HEK293T (cell line): ENCODE measurements around the gene GOLT1A.

Experiments used
- BHLHE40 ChIP-seq: fragments of 450-650 bp; IDR thresholded peaks from 2 replicates; pipeline ENCODE4 v1.6.1; 2016; ENCODE audit warnings: mild to moderate bottlenecking, moderate library complexity, borderline replicate concordance
- CTBP1 ChIP-seq: fragments of 450-650 bp; IDR thresholded peaks from 2 replicates; pipeline ENCODE4 v1.6.1; 2016; ENCODE audit warnings: borderline replicate concordance
- ELF4 ChIP-seq: fragments of 450-650 bp; IDR thresholded peaks from 2 replicates; pipeline ENCODE4 v1.6.1; 2017; ENCODE audit warnings: antibody characterized with exemption
- FOXA1 ChIP-seq: fragments of 450-650 bp; IDR thresholded peaks from 2 replicates; pipeline ENCODE4 v1.6.1; 2016; ENCODE audit warnings: mild to moderate bottlenecking
- FOXK2 ChIP-seq: fragments of 450-650 bp; IDR thresholded peaks from 2 replicates; pipeline ENCODE4 v1.6.1; 2016; ENCODE audit warnings: mild to moderate bottlenecking
- L3MBTL2 ChIP-seq: fragments of 450-650 bp; conservative IDR thresholded peaks from 2 replicates; pipeline ENCODE4 v1.6.1; 2016; ENCODE audit warnings: mild to moderate bottlenecking
- NFRKB ChIP-seq: fragments of 450-650 bp; IDR thresholded peaks from 2 replicates; pipeline ENCODE4 v1.6.1; 2016; ENCODE audit warnings: mild to moderate bottlenecking, moderate library complexity
- SP1 ChIP-seq: fragments of 450-650 bp; IDR thresholded peaks from 2 replicates; pipeline ENCODE4 v1.6.1; 2017
- SUZ12 ChIP-seq: fragments of 450-650 bp; IDR thresholded peaks from 2 replicates; pipeline ENCODE4 v1.6.1; 2016; ENCODE audit warnings: mild to moderate bottlenecking
- TARDBP ChIP-seq: fragments of 450-650 bp; IDR thresholded peaks from 2 replicates; pipeline ENCODE4 v1.6.1; 2016
- TF ChIP-seq, protein P1 (sequence below): fragments of 450-650 bp; IDR thresholded peaks from 2 replicates; pipeline ENCODE4 v1.6.1; 2016

DNA sequence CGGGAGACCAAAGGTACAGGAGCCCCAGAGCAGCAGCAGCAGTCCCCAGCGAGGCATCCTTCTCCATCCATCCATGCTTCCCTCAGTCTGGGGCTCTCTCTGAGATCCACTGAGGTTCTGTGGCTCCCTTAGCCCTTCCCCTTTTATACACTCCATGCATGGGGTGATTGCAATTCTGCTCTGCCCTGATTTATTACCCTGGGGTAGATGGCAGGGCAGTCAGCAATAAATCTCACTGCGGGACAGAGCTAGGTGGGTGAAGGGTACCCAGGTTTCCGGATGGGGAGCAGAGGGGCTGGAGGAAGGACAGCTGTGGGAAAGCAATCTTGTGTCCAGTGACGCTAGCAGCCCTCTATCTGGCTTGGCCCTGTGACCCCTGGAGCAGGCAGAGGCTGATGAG, 47.6 kb downstream of the GOLT1A start, which contains the start of gene REN:
- TF ChIP-seq TARDBP (no peak), L3MBTL2 (no peak), NFRKB (no peak), FOXK2 (no peak), FOXA1 (no peak), BHLHE40 (no peak), ELF4 (no peak), CTBP1 (no peak), SP1 (no peak), SUZ12 (no peak)
- TF ChIP-seq, protein P1, sequence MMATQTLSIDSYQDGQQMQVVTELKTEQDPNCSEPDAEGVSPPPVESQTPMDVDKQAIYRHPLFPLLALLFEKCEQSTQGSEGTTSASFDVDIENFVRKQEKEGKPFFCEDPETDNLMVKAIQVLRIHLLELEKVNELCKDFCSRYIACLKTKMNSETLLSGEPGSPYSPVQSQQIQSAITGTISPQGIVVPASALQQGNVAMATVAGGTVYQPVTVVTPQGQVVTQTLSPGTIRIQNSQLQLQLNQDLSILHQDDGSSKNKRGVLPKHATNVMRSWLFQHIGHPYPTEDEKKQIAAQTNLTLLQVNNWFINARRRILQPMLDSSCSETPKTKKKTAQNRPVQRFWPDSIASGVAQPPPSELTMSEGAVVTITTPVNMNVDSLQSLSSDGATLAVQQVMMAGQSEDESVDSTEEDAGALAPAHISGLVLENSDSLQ, result peak; percentile 8; the same call in 1 of the 2 replicates
